ENCODE results near the gene MDH1B.

Gene MDH1B

GRCh38 chr2:206801418-206802189, 36.5 kb upstream of the MDH1B start:
- TF ChIP-seq CTCF (IDR thresholded peaks at IDR 0.05; ENCODE audit: control insufficient read depth, extremely low read depth, insufficient read depth), result no peak
- no peak for DNase-seq (ENCODE audit: low read depth)
- H3K4me3 ChIP-seq (ENCODE audit: low read depth, low read length), result no peak overlapping the region

GRCh38 chr2:206800506-206801417, 35.6 kb upstream of the MDH1B start:
- TF ChIP-seq CTCF (IDR thresholded peaks at IDR 0.05; ENCODE audit: control insufficient read depth, extremely low read depth, insufficient read depth), result peak; percentile 80
- DNase-seq (ENCODE audit: low read depth), result peak; percentile 63
- H3K4me3 ChIP-seq (ENCODE audit: low read depth, low read length), result no peak overlapping the region

- no peak for TF ChIP-seq CTCF (IDR thresholded peaks at IDR 0.05; ENCODE audit: control insufficient read depth, extremely low read depth, insufficient read depth)
- DNase-seq (ENCODE audit: low read depth), result no peak
- no peak overlapping the region for H3K4me3 ChIP-seq (ENCODE audit: low read depth, low read length)
Observed at GRCh38 chr2:206799083-206799482, 34.0 kb upstream of the MDH1B start.

- no peak for DNase-seq (ENCODE audit: low read depth)
- no peak overlapping the region for H3K4me3 ChIP-seq (ENCODE audit: low read depth, low read length)
- no peak for TF ChIP-seq CTCF (IDR thresholded peaks at IDR 0.05; ENCODE audit: control insufficient read depth, extremely low read depth, insufficient read depth)
Observed at GRCh38 chr2:206798000-206798399, 32.9 kb upstream of the MDH1B start.

GRCh38 chr2:206797376-206797775, 32.2 kb upstream of the MDH1B start:
- DNase-seq (ENCODE audit: low read depth), result no peak
- no peak overlapping the region for H3K4me3 ChIP-seq (ENCODE audit: low read depth, low read length)
- TF ChIP-seq CTCF (IDR thresholded peaks at IDR 0.05; ENCODE audit: control insufficient read depth, extremely low read depth, insufficient read depth), result no peak

GRCh38 chr2:206792645-206793044, 27.5 kb upstream of the MDH1B start:
- no peak for DNase-seq (ENCODE audit: low read depth)
- H3K4me3 ChIP-seq (ENCODE audit: low read depth, low read length), result no peak overlapping the region
- TF ChIP-seq CTCF (IDR thresholded peaks at IDR 0.05; ENCODE audit: control insufficient read depth, extremely low read depth, insufficient read depth), result no peak

Data from LNCaP clone FGC (cell line).